Measurements from ENCODE around the gene RPS6KA2. TPM values are rescaled to one million over a fixed set of nuclear protein-coding genes. Genes with fewer than 3 reads are reported as not detected.

RPS6KA2 gene
- total RNA-seq, 1 donor from 2014 or later, result 33.7 TPM

GRCh38 chr6:166408936-166409755 lies 217.9 kb downstream of the RPS6KA2 start:
- DNase-seq (ENCODE audit: low read depth, low spot score), result no peak
- Mint-ChIP-seq H3K9me3 (no peaks in the 10 kb centered on the region), H3K27me3 (ENCODE audit: low read depth) (no peaks in the 10 kb centered on the region), H3K4me3 (no peak overlapping the region), H3K27ac (ENCODE audit: unreplicated experiment) (no peak overlapping the region), H3K4me1 (no peaks in the 10 kb centered on the region), H3K36me3 (ENCODE audit: low read depth) (no peaks in the 10 kb centered on the region)
- TF ChIP-seq CTCF (conservative IDR thresholded peaks at IDR 0.05), result no peak

DNA sequence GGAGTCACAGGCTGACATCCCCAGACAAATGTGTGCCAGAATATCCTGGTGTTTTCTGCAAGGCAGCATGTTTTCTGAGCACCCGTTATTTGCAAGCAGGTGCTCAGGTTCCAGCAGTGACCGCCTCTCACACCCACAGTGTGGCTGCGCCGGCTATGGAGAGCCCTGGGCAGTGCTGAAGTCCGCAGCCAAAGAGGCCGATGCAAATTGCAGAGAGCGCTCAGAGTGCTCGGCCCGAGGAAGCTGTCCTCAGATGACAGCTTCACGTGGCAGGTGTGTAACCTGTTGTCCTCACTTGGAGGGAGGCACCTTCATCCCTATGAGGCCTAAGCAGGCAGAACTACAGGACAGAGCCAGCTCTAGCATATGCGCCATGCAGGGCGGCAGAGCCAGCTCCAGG lies 220.9 kb downstream of the RPS6KA2 start:
- H3K27me3 Mint-ChIP-seq (ENCODE audit: low read depth), result no peaks in the 10 kb centered on the region
- H3K4me3 Mint-ChIP-seq, result no peak overlapping the region
- H3K27ac Mint-ChIP-seq (ENCODE audit: unreplicated experiment), result no peak overlapping the region

GRCh38 chr6:166405386-166405785 lies 221.7 kb downstream of the RPS6KA2 start:
- Mint-ChIP-seq H3K4me3 (no peak overlapping the region), H3K9me3 (no peaks in the 10 kb centered on the region), H3K27me3 (ENCODE audit: low read depth) (no peaks in the 10 kb centered on the region), H3K4me1 (no peaks in the 10 kb centered on the region), H3K36me3 (ENCODE audit: low read depth) (no peaks in the 10 kb centered on the region), H3K27ac (ENCODE audit: unreplicated experiment) (no peak overlapping the region)
- TF ChIP-seq CTCF (conservative IDR thresholded peaks at IDR 0.05), result no peak
- DNase-seq (ENCODE audit: low read depth, low spot score), result no peak

More for the DNA sequence above, 220.9 kb downstream of the RPS6KA2 start:
- H3K4me1 Mint-ChIP-seq, result no peaks in the 10 kb centered on the region
- H3K36me3 Mint-ChIP-seq (ENCODE audit: low read depth), result no peaks in the 10 kb centered on the region
- no peak for TF ChIP-seq CTCF (conservative IDR thresholded peaks at IDR 0.05)
- no peak for DNase-seq (ENCODE audit: low read depth, low spot score)
- no peaks in the 10 kb centered on the region for H3K9me3 Mint-ChIP-seq

DNA sequence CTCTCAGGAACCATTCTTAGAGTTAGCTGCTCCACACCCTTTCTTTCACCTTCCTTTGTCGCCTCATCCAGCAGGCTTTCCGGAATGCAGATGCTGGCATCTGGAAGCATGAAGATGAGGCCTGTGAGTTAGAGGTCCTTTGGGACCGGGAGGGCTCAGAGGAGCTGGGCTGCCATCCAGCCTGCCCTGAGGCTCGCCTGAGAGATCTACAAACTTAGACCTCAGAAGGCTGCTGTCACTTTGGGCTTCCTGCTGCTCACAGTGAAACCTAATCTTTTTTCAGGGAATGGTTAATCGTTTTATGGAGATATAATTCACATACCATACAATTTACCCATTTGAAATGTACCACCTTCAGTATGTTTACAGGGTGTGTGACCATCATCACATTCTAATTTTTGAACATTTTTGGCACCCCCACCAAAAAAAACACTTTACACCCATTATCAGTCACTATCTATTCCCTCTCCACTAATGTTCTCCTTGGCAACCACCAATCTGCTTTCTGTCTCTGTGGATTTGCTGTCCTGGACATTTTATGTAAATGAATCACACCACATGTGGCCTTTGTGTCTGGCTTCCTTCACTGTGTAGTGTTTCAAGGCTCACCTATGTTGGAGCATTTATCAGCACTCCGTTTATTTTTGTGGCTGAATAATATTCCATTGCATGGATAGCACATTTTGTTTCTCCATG lies 224.3 kb downstream of the RPS6KA2 start:
- H3K27ac Mint-ChIP-seq (ENCODE audit: unreplicated experiment), result no peak overlapping the region

More for the DNA sequence above, 224.3 kb downstream of the RPS6KA2 start:
- Mint-ChIP-seq H3K4me3 (no peak overlapping the region), H3K9me3 (no peaks in the 10 kb centered on the region), H3K36me3 (ENCODE audit: low read depth) (no peaks in the 10 kb centered on the region), H3K4me1 (peaks cover 3% of the 10 kb centered on the region), H3K27me3 (ENCODE audit: low read depth) (no peaks in the 10 kb centered on the region)
- TF ChIP-seq CTCF (conservative IDR thresholded peaks at IDR 0.05), result no peak
- DNase-seq (ENCODE audit: low read depth, low spot score), result no peak

Measured in neural crest cell (in vitro differentiated cells).